Stimulated activated CD4-positive, alpha-beta T cell treated with anti-CD3 and anti-CD28 coated beads, Interleukin-12 subunit alpha, Interleukin-12 subunit beta, amount 100 ng/mL, for 48 hours (primary cell): Measurements from ENCODE around the gene LRRC8E.
"Not testable (repeated sequence)": the region's sequence is repeated elsewhere in the genome, so short reads cannot be mapped to it uniquely, and the experiment has no call there.

Experiments used
- DNase-seq, 3 donors: peaks; one replicate each; pipeline ENCODE4 v3.0.0-alpha.2; 2020; ENCODE audit warnings: low read depth in 2 of 3, low spot score in 1 of 3

LRRC8E gene

DNA sequence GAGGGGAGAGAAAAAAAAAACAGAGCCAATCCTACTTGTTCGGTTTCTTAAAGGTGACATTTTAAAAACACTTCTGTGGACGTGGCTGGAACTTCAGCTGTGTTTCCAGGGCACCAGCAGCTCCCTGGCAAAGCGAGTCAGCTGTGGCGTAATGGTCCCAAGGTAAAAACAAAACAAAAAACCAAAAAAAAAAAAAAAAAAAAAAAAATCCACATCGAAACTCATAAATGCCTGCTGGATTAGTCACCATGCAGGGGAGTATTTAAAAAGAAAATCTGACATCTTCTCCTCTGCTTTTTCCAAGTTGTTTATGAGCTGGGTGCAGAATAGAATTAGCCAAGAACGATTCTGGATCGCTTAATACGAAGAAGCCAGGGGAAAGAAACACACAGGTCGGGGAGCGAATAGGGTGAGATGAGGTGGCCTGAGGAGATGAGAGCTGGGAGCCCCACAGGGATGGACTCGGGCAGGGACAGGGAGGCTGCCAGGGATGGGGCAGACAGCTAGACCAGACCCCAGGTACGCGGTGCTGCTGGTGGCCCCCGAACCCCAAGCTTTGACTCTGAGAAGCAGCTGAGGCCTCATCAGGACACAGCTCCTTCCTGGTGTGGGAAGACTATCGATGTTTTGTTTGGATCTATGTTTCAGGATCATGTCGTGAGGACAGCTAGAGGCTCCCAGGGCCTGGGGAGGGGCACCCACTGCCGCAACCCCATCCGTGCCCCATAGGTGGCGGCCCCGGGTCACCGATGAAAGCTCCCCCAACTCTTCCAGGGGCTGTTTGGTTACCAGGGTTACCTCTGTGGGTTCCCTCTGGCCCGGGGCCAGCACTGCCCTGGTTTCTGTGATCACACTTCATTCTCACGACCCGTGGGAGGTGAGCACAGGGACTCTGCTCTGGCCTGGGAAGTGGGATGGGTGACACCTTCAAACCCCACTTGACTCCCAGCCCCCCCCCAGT, 40.7 kb downstream of the LRRC8E start:
- DNase-seq = peak; percentile 46 to 59 (median 52)

DNA sequence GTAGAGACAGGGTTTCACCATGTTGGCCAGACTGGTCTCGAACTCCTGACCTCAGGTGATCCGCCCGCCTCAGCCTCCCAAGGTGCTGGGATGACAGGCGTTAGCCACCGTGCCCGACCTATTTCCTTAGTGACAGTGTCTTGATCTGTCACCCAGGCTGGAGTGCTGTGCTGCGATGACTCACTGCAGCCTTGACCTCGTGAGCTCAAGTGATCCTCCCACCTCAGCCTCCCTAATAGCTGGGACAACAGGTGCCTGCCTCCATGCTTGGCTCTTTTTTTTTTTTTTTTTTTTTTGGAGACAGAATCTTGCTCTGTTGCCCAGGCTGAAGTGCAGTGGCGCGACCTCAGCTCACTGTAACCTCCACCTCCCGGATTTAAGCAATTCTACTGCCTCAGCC, 41.7 kb downstream of the LRRC8E start:
- not testable (repeated sequence) for DNase-seq

- DNase-seq = no peak
These were observed 42.5 kb downstream of the LRRC8E start for GRCh38 chr19:7930765-7931164.

DNA sequence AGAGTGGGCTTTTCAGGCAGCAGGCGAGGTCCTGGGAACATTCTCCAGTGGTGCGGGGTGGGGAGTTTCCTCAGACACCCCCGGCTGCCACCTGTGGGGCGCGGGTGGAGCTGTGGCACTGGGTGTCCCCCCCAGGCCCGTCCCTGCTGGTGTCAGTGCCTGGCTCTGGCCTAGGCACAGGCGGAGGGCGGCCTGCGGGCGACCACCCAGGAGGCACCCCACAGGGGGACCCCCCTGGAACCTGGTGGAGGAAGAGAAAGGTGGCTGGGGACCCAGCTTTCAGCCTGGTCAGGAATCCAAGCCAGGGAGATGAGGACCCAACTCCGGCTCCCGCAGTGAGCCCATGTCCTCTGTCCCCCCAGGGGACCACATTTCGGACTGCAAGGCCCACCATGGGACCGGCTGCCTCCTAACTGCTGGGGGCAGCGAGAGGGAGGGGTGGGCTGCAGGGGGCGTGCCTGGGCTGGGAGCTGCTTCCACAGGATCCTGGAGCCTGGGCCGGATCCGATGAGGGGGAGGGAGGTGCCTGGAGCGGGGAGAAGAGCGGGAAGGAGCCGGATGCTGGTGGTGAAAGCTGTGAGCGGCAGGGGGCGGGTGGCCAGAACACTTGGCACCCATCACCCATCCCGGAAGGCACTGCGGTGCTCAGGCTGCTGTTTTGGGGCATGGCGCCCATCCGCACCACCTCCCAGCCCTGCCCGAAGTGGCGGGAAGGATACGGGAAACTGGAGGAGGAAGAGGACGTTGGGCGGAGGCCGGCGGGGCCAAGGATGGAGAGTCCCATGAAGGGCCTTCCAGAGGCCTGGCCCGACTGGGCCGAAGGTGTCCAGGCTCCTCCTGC, 43.1 kb downstream of the LRRC8E start:
- DNase-seq = no peak

- DNase-seq = no peak
These were observed 44.1 kb downstream of the LRRC8E start for GRCh38 chr19:7932276-7932929.

GRCh38 chr19:7932930-7933300, 44.6 kb downstream of the LRRC8E start:
- no peak for DNase-seq

DNA sequence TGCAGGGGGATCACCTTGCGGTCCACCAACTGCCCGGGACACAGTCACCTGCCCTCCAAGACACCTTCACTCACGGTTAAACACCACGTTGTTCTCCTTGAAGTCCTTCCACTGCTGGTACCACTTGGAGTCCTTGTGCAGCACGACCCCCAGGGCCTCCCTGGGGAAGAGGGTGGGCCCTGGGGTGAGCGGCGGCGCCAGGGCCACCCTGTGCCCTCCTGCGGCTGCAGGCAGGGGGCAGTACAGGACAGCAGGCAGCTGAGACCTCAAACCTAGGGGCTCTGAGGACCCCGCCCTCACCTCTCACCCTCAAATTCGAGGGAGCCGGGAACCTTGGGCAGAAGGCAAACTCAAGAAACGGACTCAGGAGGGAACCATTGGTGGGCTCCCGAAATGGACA, 45.1 kb downstream of the LRRC8E start:
- no peak for DNase-seq

GRCh38 chr19:7933828-7934725, 45.8 kb downstream of the LRRC8E start:
- DNase-seq = no peak

DNA sequence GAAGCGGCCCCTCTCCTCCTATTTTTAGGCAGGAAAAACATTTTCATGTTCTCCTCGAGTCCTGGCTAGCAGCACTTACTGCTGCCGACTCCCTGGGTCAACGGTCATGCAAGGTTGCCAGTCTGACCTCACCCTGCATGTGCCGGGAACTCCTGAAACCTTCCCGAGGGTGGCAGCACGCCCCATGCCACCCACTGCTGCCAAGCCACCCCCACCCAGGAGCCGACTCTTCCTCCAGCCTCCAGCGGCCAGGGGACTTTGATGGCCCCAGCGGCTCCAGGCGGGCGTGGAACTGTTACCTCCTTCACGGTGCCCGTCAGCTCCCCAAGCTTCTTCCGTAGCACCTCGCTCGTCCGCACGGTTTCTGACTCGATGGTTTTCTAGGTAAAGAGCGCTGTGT, 46.5 kb downstream of the LRRC8E start:
- no peak for DNase-seq

- no peak for DNase-seq
These were observed 52.5 kb downstream of the LRRC8E start for GRCh38 chr19:7940841-7941240.

DNA sequence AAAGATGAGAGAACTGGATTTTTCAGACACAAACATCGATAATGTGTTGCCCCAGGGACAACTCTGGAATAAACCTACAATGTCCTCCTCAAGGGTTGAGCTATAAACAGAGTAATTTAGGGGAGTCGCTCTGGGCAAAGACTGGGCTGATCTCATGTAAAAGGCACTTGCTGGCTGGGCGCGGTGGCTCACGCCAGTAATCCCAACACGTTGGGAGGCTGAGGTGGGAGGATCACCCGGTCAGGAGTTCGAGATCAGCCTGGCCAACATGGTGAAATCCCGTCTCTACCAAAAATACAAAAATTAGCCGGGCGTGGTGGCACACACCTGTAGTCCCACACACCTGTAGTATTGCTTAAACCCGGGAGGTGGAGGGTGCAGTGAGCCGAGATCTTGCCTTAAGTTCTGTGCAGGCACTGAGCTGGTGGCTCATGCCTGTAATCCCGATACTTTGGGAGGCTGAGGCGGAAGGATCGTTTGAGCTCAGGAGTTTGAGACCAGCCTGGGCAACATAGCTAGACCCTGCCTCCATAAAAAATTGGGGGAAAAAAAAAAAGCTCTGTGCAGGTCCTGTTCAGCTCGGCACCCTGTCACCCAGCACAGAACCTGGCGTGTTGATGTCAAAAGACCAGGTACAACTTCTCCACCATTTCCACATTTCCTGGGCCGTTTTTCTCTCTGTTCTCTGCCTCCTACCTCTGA, 53.7 kb downstream of the LRRC8E start:
- no peak for DNase-seq

DNA sequence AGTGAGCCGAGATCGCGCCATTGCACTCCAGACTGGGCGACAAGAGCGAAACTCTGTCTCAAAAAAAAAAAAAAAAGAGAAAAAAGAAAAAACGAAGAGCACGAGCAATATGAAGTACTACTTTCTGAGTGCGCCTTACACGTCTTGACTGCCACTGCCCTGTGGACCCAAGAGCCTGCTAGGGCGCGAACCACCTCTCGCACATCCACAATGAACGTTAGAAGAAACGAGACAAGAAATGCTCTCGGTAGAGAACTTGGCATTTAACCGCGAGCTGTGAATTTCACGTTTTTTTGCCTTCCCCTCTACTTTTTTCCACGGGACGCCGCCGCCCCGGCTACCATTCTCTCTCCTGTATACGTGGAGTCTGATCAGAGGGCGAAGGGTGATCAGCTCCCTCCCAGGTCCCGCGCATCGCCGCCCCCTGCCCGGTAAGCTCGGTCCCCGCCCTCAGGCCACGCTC, 54.7 kb downstream of the LRRC8E start:
- no peak for DNase-seq

- DNase-seq = peak; percentile 98 to 99 (median 98)
These were observed 55.3 kb downstream of the LRRC8E start, which contains the start of gene TIMM44 for GRCh38 chr19:7943444-7944176. Gene TIMM44 (minus strand): TSS chr19:7943666. CDS start chr19:7943651, 15 bp downstream.

DNA sequence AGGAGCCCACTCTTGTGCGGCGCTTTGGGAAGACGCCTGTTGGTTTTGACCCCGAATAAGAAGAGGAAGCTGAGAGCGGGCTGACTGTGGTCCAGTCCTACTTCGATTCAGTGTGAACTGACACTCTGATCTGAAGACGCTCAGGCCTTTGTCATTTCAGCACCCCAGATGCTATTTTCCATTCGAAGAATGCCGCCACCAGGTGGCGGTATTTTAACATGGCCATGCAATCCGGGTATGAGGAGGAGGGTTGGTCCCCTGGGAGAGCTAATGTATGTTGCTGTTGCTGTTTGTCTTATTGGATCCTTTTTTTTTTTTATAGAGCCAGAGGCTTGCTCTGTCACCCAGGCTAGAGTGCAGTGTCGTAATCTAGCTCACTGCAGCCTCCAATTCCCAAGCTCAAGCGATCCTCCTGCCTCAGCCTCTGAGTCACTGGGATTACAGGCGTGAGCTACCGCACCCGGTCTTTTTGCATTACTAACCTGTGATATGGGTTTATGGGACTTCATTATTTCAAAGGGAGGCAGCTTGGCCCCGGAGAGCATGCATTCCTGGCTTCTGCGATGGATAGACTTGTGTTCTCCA, 56.0 kb downstream of the LRRC8E start:
- peak; percentile 78 to 90 (median 80) for DNase-seq

DNA sequence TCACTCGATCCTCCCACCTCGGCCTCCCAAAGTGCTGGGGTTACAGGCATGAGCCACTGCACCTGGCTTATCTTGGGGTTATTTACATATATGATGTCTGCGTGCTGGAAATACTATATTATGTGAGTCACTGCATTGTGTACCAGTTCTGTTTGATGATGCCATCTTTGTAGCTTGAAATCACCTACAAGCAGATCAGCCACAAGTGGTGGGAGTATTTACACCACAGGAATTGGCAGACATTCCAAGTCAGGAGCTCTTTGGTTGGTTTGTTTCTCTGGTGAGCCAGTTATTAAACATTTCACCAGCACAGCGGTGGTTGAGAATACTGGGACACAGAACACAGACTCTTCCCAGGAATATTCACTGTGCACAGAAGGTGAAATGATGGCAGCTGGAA, 59.6 kb downstream of the LRRC8E start:
- no peak for DNase-seq
